Measurements from ENCODE around the gene RNF25. TPM values are rescaled to one million over a fixed set of nuclear protein-coding genes. Genes with fewer than 3 reads are reported as not detected.

The RNF25 gene, protein sequence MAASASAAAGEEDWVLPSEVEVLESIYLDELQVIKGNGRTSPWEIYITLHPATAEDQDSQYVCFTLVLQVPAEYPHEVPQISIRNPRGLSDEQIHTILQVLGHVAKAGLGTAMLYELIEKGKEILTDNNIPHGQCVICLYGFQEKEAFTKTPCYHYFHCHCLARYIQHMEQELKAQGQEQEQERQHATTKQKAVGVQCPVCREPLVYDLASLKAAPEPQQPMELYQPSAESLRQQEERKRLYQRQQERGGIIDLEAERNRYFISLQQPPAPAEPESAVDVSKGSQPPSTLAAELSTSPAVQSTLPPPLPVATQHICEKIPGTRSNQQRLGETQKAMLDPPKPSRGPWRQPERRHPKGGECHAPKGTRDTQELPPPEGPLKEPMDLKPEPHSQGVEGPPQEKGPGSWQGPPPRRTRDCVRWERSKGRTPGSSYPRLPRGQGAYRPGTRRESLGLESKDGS
- total RNA-seq (2021; fragmentation: NEBNext Ultra II Directional; extraction: Animal tissue kit (Norgen Biotek cat#: 25700)) (19.6 and 24.7 TPM in 2 replicates), polyA plus RNA-seq (2011; rRNA removed) (29.6 and 31.6 TPM in 2 replicates), polyA minus RNA-seq (2011; rRNA and poly(A)+ RNA removed) (67.5 and 74.3 TPM in 2 replicates)
- polyA plus RNA-seq (2011; cell fraction: cytosol; rRNA removed): 42.4 TPM
- 86.0 TPM for polyA plus RNA-seq (2011; cell fraction: nucleus; rRNA removed)
- polyA plus RNA-seq (2012, experiment 1 of 2): 23.1 to 28.2 TPM (median 24.6 TPM) in 4 replicates
- polyA plus RNA-seq (2012, experiment 2 of 2): 20.1 TPM
- 18.8 TPM for polyA plus RNA-seq (2013, experiment 1 of 2)
- 13.8 TPM for polyA plus RNA-seq (2013, experiment 2 of 2)
- polyA minus RNA-seq (2011; cell fraction: cytosol; rRNA and poly(A)+ RNA removed): 22.8 TPM
- 28.2 TPM for polyA minus RNA-seq (2011; cell fraction: nucleus; rRNA and poly(A)+ RNA removed)
- long read RNA-seq, experiment 1, transcript RNF25-201 (10 exons, 1,914 nt): major isoform, 9 of 22 reads
- long read RNA-seq, experiment 1, partial matches to known transcripts: 9 of 22 reads
- long read RNA-seq, experiment 1, other reads (novel, unspliced or antisense): 4 of 22 reads
- long read RNA-seq, experiment 2, transcript RNF25-201 (10 exons, 1,914 nt): major isoform, 21 of 30 reads
- long read RNA-seq, experiment 2, partial matches to known transcripts: 0 of 30 reads
- long read RNA-seq, experiment 2, other reads (novel, unspliced or antisense): 4 of 30 reads

DNA sequence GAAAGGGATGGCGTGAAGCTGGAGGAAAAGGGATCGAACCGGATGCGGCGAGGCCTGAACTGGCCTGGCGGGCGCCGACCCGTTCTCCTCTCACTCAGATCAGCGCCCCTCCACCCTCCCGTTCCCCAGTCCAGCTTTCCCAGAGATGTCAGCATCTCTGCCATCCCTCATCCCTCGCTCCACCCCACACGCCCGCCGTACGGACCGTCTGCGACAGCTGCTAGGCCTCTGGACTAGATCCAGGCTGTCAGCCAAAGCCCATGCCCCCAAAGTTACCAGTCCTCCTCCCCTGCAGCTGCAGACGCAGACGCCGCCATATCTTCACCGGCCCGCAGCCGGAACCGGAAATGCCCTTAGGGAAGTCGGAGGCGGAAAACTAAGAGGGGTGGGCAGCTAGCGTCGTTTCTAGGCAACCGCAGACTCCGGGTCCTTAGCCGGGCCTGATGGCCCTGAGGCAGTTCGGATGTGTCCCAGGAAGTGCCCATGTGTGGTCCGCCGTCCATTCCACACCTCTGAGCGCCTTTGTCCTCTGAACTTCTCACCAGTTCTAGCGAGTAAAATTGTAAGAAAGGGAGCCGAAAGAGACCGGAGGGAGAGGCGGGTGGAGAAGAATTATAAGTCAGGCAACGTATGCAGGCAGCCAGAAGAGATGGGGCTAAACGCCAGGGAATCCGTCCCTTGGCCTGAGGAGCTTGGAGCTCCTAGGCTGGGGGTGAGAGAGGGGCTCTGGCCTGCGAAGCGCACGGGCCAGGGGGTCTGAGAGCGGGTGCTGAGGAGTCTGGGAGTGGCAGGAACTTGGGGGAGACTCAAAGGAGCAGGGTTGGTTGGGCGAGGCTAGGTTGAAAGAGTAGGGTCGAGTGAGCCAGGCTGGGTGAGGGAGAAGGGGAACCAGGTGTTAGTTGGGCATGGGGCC, at the start of gene RNF25, which contains the start of gene STK36:
TSS of gene RNF25 (minus strand) at position 349 of the 913 bp plus-strand sequence. CDS start at position 317, 32 bp downstream.
TSS of gene STK36 (plus strand) at position 433 of the 913 bp plus-strand sequence. CDS start 744 bp downstream, outside the sequence.
- Histone ChIP-seq H3K9me3 (ENCODE audit: insufficient read depth in 2 of 2, low read depth in 1 of 2, low read length in 1 of 2) (no peaks in the 10 kb centered on the region), H3K36me3 (ENCODE audit: control insufficient read depth in 2 of 4, insufficient read depth in 4 of 4, low read length in 3 of 4) (peaks cover 8 to 19% (median 11%) of the 10 kb centered on the region in 4 experiments), H2BK5ac (ENCODE audit: low read depth, low read length) (peak within 1 kb of the TSS; percentile 96), H2AK5ac (ENCODE audit: low read depth, low read length) (no peak within 1 kb of the TSS), H3K23ac (ENCODE audit: insufficient read length) (no peak within 1 kb of the TSS), H3K27me3 (replicated peaks in 1 of 4; ENCODE audit: control insufficient read depth in 3 of 4, extremely low read depth in 1 of 4, insufficient read depth in 3 of 4, low read length in 3 of 4) (no peaks in the 10 kb centered on the region), H2BK20ac (ENCODE audit: low read length) (no peak within 1 kb of the TSS), H3K27ac (ENCODE audit: low read depth, low read length) (peak within 1 kb of the TSS; percentile 86), H2BK15ac (ENCODE audit: low read length) (0 out of 2 replicates have a peak within 1 kb of the TSS, but pooled peaks have one; percentile 46), H3K79me2 (ENCODE audit: control insufficient read depth in 1 of 2, insufficient read depth in 2 of 2, low read length in 2 of 2) (peaks cover 0 to 17% of the 10 kb centered on the region in 2 experiments; a peak in 2 of 4 replicates), H2BK120ac (replicated peaks; ENCODE audit: low read depth, low read length) (no peak within 1 kb of the TSS), H3K56ac (replicated peaks; ENCODE audit: insufficient read length, low read depth, low read length) (no peak within 1 kb of the TSS), H4K8ac (ENCODE audit: extremely low read depth, insufficient read depth, low read length) (peak within 1 kb of the TSS; percentile 82; the same call in 1 of the 2 replicates), H3K9ac (replicated peaks in 1 of 4; ENCODE audit: extremely low read depth in 1 of 4, low read depth in 3 of 4, low read length in 3 of 4) (peak within 1 kb of the TSS; percentile 72 to 96 (median 88)), H3K4me2 (ENCODE audit: insufficient read depth in 1 of 2, low read depth in 2 of 2, low read length in 2 of 2) (peak within 1 kb of the TSS; percentile 95 to 96), H3K4me1 (replicated peaks in 1 of 4; ENCODE audit: control insufficient read depth in 3 of 4, insufficient read depth in 4 of 4, low read length in 3 of 4) (peaks cover 0 to 4% (median 1%) of the 10 kb centered on the region in 4 experiments; a peak in 3 of 7 replicates), H2AFZ (ENCODE audit: low read length) (peak within 1 kb of the TSS; percentile 89), H4K5ac (ENCODE audit: insufficient read length, low read depth, low read length) (peak within 1 kb of the TSS; percentile 35), H3K79me1 (ENCODE audit: low read depth, low read length) (peaks cover 2% of the 10 kb centered on the region; the same call in 1 of the 2 replicates), H4K91ac (replicated peaks; ENCODE audit: insufficient read length, low read length) (no peak within 1 kb of the TSS), H3K18ac (ENCODE audit: extremely low read depth, low read length) (peak within 1 kb of the TSS; percentile 96), H3K4ac (replicated peaks; ENCODE audit: insufficient read length, low read depth, low read length) (no peak within 1 kb of the TSS), H2BK12ac (ENCODE audit: low read depth, low read length) (peak within 1 kb of the TSS; percentile 68; the same call in 1 of the 2 replicates), H3K4me3 (ENCODE audit: extremely low read depth in 1 of 4, insufficient read depth in 2 of 4, low read depth in 3 of 4, low read length in 4 of 4) (peak within 1 kb of the TSS; percentile 96 to 99 (median 96)), H4K20me1 (replicated peaks in 1 of 2; ENCODE audit: control insufficient read depth in 1 of 2, insufficient read depth in 2 of 2, low read length in 2 of 2) (no peaks in the 10 kb centered on the region), H3K23me2 (ENCODE audit: low read depth, low read length) (peaks cover 9% of the 10 kb centered on the region), H3K14ac (ENCODE audit: insufficient read length) (no peak within 1 kb of the TSS)
- ChIA-PET POLR2A (ENCODE audit: partially characterized antibody) (interaction anchor here (0.6 to 6.4 kb wide), 15 partner anchors 9 to 176 kb away, joined by 3 to 95 read pairs (median 4); partner anchors contain the start of genes BCS1L, TTLL4 and ZNF142), CTCF (ENCODE audit: partially characterized antibody) (interaction anchor here (1.0 to 6.1 kb wide), 7 partner anchors 12 to 176 kb away, joined by 3 to 45 read pairs (median 7); partner anchors contain the start of genes BCS1L and ZNF142)
- 2% methylated on average over 49 of the region's 49 CpGs; no CpG with 5 or more reads in 1 of the 2 experiments for WGBS, 2 experiments (ENCODE audit: extremely low coverage in 1 of 2, insufficient coverage in 1 of 2, insufficient read length in 1 of 2, insufficient replicate concordance in 2 of 2, low coverage in 1 of 2, low lambda C conversion rate in 2 of 2, missing lambda C conversion rate in 1 of 2)
- DNase-seq (ENCODE audit: low read depth in 1 of 2, low spot score in 2 of 2) (peak; percentile 74 to 85), FAIRE-seq (peak; percentile 55)
- TF ChIP-seq MAFK (IDR thresholded peaks at IDR 0.05; ENCODE audit: low read depth, low read length) (no peak), EGR1 (IDR thresholded peaks at IDR 0.05; ENCODE audit: borderline replicate concordance, low read depth, low read length) (0 out of 2 replicates have a peak, but pooled peaks have one; percentile 36), ASH2L (IDR thresholded peaks at IDR 0.05; ENCODE audit: low read length) (peak; percentile 74), POLR2AphosphoS5 (IDR thresholded peaks at IDR 0.05; ENCODE audit: low read depth, low read length) (peak; percentile 41), SP4 (IDR thresholded peaks at IDR 0.05; ENCODE audit: low read length) (peak; percentile 99), POLR2A (IDR thresholded peaks at IDR 0.05; ENCODE audit: control extremely low read depth in 1 of 2, low read depth in 2 of 2, low read length in 2 of 2) (peak; percentile 70 to 74)

Measured in H1 (cell line).